Measurements from ENCODE around the gene STOM.

Gene STOM

DNA sequence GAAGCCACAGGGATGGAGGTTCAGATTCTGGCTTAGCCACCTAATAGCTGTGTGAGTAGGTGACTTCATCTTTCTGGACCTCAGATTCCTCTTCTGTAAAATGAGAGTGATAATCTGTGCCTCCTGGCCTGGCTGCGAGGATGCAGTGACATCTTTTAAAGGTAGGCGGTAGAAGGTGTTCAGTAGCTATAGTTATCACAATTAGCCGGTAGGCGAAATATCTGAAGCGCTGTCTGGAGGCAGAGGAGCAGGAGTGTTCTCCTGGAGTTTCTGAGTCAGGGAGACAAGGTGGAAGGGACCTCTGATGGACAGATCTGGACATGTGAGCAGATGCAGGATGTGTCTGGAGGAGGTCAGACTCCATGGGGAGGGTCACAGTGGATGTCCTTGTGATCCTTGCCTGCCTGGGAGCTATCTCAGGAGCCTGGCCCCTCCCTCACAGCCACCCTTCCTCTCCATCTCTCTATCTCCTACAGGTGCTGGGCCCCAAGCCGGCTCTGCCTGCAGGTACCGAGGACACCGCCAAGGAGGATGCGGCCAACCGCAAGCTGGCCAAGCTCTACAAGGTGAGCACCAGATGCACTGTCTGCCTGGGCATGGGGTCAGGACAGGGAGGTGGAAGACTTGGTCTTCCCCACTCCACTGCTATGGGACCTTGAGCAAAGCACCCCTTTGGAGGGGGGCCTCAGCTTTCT, 56.4 kb downstream of the STOM start:
- TF ChIP-seq TAF1 (IDR thresholded peaks at IDR 0.05; ENCODE audit: borderline replicate concordance, insufficient read depth, low read length) (no peak), SIN3A (IDR thresholded peaks at IDR 0.05; ENCODE audit: borderline replicate concordance, insufficient read depth, low read length) (no peak), FOXP2 (optimal IDR thresholded peaks at IDR 0.05; ENCODE audit: borderline replicate concordance, extremely low read depth, extremely low read length, insufficient read depth) (no peak), POLR2AphosphoS5 (IDR thresholded peaks at IDR 0.05; ENCODE audit: low read depth, low read length) (no peak)
- TF ChIP-seq, protein P1, sequence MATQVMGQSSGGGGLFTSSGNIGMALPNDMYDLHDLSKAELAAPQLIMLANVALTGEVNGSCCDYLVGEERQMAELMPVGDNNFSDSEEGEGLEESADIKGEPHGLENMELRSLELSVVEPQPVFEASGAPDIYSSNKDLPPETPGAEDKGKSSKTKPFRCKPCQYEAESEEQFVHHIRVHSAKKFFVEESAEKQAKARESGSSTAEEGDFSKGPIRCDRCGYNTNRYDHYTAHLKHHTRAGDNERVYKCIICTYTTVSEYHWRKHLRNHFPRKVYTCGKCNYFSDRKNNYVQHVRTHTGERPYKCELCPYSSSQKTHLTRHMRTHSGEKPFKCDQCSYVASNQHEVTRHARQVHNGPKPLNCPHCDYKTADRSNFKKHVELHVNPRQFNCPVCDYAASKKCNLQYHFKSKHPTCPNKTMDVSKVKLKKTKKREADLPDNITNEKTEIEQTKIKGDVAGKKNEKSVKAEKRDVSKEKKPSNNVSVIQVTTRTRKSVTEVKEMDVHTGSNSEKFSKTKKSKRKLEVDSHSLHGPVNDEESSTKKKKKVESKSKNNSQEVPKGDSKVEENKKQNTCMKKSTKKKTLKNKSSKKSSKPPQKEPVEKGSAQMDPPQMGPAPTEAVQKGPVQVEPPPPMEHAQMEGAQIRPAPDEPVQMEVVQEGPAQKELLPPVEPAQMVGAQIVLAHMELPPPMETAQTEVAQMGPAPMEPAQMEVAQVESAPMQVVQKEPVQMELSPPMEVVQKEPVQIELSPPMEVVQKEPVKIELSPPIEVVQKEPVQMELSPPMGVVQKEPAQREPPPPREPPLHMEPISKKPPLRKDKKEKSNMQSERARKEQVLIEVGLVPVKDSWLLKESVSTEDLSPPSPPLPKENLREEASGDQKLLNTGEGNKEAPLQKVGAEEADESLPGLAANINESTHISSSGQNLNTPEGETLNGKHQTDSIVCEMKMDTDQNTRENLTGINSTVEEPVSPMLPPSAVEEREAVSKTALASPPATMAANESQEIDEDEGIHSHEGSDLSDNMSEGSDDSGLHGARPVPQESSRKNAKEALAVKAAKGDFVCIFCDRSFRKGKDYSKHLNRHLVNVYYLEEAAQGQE (IDR thresholded peaks at IDR 0.05; ENCODE audit: insufficient read depth in 1 of 2, low read depth in 2 of 2, low read length in 2 of 2): no peak

DNA sequence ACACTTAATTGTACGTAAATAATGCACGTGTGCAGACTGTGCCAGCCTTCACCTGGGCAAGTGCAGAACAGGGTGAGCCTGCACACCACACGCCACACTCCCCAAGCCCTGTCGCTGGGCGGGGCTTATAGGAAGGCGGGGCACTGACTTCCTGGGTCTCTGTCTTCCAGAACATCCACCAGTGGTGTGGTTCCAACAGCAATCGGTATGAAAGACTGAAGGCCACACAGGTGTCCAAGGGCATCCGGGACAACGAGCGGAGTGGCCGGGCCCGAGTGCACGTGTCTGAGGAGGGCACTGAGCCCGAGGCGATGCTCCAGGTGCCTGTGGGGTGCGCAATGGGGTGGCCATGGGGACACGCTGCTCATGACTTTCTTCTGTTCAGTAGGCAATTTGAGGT, 57.9 kb downstream of the STOM start:
- TF ChIP-seq POLR2AphosphoS5 (IDR thresholded peaks at IDR 0.05; ENCODE audit: low read depth, low read length): no peak
- TF ChIP-seq SIN3A (IDR thresholded peaks at IDR 0.05; ENCODE audit: borderline replicate concordance, insufficient read depth, low read length): no peak
- TF ChIP-seq TAF1 (IDR thresholded peaks at IDR 0.05; ENCODE audit: borderline replicate concordance, insufficient read depth, low read length): no peak
- TF ChIP-seq, protein P1 (IDR thresholded peaks at IDR 0.05; ENCODE audit: insufficient read depth in 1 of 2, low read depth in 2 of 2, low read length in 2 of 2): no peak
- TF ChIP-seq FOXP2 (optimal IDR thresholded peaks at IDR 0.05; ENCODE audit: borderline replicate concordance, extremely low read depth, extremely low read length, insufficient read depth): no peak

DNA sequence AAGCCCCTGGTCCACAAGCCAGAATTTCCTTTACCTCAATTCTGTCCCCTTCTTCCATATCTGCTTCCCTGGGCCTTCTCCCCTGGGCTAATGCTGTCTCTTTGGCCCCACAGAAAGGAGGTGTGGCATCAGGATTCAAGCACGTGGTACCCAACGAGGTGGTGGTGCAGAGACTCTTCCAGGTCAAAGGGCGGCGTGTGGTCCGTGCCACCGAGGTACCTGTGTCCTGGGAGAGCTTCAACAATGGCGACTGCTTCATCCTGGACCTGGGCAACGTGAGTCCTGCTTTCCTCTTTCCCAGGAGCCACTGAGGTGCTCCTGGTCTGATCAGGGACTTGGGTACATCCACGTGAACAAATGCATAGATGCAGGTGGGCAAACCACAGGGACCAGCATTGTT, 59.5 kb downstream of the STOM start:
- TF ChIP-seq, protein P1 (IDR thresholded peaks at IDR 0.05; ENCODE audit: insufficient read depth in 1 of 2, low read depth in 2 of 2, low read length in 2 of 2): no peak
- TF ChIP-seq FOXP2 (optimal IDR thresholded peaks at IDR 0.05; ENCODE audit: borderline replicate concordance, extremely low read depth, extremely low read length, insufficient read depth) (no peak), TAF1 (IDR thresholded peaks at IDR 0.05; ENCODE audit: borderline replicate concordance, insufficient read depth, low read length) (no peak), POLR2AphosphoS5 (IDR thresholded peaks at IDR 0.05; ENCODE audit: low read depth, low read length) (no peak), SIN3A (IDR thresholded peaks at IDR 0.05; ENCODE audit: borderline replicate concordance, insufficient read depth, low read length) (no peak)

DNA sequence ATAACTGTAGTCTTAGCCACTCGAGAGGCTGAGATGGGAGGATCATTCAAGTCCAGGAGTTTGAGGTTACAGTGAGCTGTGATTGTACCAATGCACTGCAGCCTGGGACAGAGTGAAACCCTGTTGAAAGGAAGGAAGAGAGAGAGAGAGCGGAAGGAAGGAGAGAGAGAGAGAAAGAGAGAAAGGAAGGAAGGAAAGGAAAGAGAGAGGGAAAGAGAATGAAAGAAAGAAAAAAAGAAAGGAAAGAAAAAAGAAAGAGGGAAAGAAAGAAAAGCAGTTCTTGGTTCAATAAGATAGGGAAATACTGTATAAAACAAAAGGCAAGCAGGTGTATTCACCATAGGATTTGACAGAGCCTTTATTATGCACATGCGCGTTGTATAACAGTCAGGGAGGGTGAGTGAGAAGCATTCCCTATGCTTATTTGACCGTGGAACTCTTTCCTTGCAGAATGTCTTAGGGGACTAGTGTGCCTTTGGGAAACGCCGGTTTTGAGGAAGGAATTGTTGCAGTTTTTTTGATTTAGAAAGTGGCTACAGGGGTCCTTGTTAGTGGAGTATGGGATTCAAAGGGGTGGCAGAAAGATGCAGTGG, 60.1 kb downstream of the STOM start:
- no peak for TF ChIP-seq SIN3A (IDR thresholded peaks at IDR 0.05; ENCODE audit: borderline replicate concordance, insufficient read depth, low read length)
- TF ChIP-seq, protein P1 (IDR thresholded peaks at IDR 0.05; ENCODE audit: insufficient read depth in 1 of 2, low read depth in 2 of 2, low read length in 2 of 2): no peak
- no peak for TF ChIP-seq FOXP2 (optimal IDR thresholded peaks at IDR 0.05; ENCODE audit: borderline replicate concordance, extremely low read depth, extremely low read length, insufficient read depth)
- TF ChIP-seq POLR2AphosphoS5 (IDR thresholded peaks at IDR 0.05; ENCODE audit: low read depth, low read length): no peak
- TF ChIP-seq TAF1 (IDR thresholded peaks at IDR 0.05; ENCODE audit: borderline replicate concordance, insufficient read depth, low read length): no peak
